Lower lobe of right lung (tissue), 2 donors: Measurements from ENCODE around the gene GRIK2. TPM values are rescaled to one million over a fixed set of nuclear protein-coding genes. Genes with fewer than 3 reads are reported as not detected.

ENCODE experiments used
- ATAC-seq, 2 donors: fragments of 200-7000 bp; cut with Tn5 transposase; one replicate each; pipeline ENCODE4 v1.9.1; 2020 to 2022; ENCODE audit warnings: mild to moderate bottlenecking in 2 of 2, moderate library complexity in 2 of 2
- DNase-seq: peaks from one replicate; pipeline ENCODE4 v3.0.0-alpha.2; 2020
- H3K27ac ChIP-seq: fragments of 200-600 bp; one replicate; pipeline ENCODE4 v1.8.0; 2022
- H3K27me3 ChIP-seq: fragments of 200-600 bp; one replicate; pipeline ENCODE4 v1.8.0; 2022; ENCODE audit warnings: low read depth
- H3K36me3 ChIP-seq: fragments of 200-600 bp; one replicate; pipeline ENCODE4 v1.8.0; 2022; ENCODE audit warnings: mild to moderate bottlenecking
- H3K4me1 ChIP-seq: fragments of 200-600 bp; one replicate; pipeline ENCODE4 v1.8.0; 2022
- H3K4me3 ChIP-seq: fragments of 200-600 bp; one replicate; pipeline ENCODE4 v1.8.0; 2022; ENCODE audit warnings: mild to moderate bottlenecking
- H3K9me3 ChIP-seq: fragments of 200-600 bp; one replicate; pipeline ENCODE4 v1.8.0; 2022
- intact Hi-C: fragments of 100-400 bp; cut with DNase I; formaldehyde crosslinking; loops from one replicate; pipeline ENCODE4 v1.11.0; 2022
- total RNA-seq: library from RNA; stranded (reverse); fragmentation: NEBNext Ultra II Directional; extraction: Animal tissue kit (Norgen Biotek cat#: 25700); gene quantifications from one replicate; pipeline ENCODE4 v1.2.1, GENCODE V29; 2021
- TF ChIP-seq, protein P1 (sequence below): fragments of 200-600 bp; IDR thresholded peaks from one replicate; pipeline ENCODE4 v1.8.0; 2022; ENCODE audit warnings: antibody characterized with exemption, mild to moderate bottlenecking
- donor health status: DM: no; HTN: yes; CAD: no; lungs with severe emphysema.

Gene GRIK2
- total RNA-seq, 1 donor from 2014 or later, result 0.62 TPM

DNA sequence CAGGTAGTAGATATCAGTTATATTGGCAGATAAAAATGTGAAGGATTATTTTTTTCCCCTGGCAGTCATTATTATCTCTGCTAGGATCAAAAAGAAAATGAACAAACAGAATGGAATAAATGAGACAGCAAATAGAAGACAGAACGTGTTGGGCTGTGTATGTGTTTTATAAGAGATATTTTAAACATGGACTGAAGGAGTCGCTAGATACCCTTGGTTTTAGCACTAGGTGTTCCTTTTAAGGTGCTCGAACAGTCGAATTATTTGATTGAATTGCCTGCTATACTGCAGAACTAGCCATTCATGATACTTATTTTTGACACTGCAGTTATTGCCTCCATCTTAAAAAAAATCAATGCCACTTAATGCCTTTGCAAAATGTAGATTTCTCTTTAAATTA lies 3.7 kb downstream of the GRIK2 start:
- H3K27me3 ChIP-seq, result peaks cover 66% of the 10 kb centered on the region
- intact Hi-C loops, result no loop called here
- no peaks in the 10 kb centered on the region for H3K9me3 ChIP-seq

DNA sequence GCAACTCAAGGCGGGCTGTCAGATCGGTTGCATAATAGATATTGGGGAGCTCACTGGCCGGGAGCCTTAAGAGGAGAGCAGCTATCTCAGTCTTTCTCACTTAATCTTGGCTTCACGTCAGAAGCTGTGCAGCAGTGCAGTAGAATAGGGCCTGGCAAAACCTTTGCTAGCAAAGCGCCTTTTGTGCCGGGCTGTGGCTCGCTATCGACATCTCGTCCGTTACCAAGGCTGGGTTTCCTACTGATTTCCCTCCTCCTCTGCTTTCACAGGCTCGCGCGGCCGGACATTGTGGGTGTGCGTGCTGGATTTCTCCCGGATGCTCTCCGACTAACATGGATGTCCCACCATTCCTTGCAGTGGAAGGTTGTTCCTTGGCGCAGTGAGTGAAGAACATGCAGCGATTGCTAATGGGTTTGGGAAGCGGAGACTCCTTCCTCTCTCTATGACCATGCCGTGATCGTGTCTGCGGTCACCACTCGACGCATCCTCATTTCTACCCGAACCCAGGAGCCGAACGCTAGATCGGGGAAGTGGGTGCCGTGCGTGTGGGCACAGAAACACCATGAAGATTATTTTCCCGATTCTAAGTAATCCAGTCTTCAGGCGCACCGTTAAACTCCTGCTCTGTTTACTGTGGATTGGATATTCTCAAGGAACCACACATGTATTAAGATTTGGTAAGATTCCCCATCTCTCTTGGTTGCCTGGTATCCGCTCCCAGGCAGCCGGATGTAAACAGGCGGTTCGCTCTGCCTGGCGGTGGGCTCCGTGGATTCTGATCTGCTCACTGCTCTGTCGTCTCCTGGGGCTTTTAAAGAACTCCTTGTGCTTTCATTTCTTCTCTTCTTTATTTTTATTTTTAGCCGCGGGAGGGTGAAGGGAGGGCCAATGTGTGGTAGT lies 5.5 kb downstream of the GRIK2 start:
- no peak for ATAC-seq
- TF ChIP-seq, protein P1, sequence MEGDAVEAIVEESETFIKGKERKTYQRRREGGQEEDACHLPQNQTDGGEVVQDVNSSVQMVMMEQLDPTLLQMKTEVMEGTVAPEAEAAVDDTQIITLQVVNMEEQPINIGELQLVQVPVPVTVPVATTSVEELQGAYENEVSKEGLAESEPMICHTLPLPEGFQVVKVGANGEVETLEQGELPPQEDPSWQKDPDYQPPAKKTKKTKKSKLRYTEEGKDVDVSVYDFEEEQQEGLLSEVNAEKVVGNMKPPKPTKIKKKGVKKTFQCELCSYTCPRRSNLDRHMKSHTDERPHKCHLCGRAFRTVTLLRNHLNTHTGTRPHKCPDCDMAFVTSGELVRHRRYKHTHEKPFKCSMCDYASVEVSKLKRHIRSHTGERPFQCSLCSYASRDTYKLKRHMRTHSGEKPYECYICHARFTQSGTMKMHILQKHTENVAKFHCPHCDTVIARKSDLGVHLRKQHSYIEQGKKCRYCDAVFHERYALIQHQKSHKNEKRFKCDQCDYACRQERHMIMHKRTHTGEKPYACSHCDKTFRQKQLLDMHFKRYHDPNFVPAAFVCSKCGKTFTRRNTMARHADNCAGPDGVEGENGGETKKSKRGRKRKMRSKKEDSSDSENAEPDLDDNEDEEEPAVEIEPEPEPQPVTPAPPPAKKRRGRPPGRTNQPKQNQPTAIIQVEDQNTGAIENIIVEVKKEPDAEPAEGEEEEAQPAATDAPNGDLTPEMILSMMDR, result no peak
- Histone ChIP-seq H3K27ac (no peak overlapping the region), H3K9me3 (no peaks in the 10 kb centered on the region), H3K36me3 (no peaks in the 10 kb centered on the region), H3K4me3 (no peak overlapping the region), H3K4me1 (no peaks in the 10 kb centered on the region), H3K27me3 (peaks cover 64% of the 10 kb centered on the region)
- intact Hi-C loops, result no loop called here
- no peak for DNase-seq

More for the DNA sequence above, 3.7 kb downstream of the GRIK2 start:
- Histone ChIP-seq H3K36me3 (no peaks in the 10 kb centered on the region), H3K4me1 (no peaks in the 10 kb centered on the region), H3K4me3 (no peak overlapping the region), H3K27ac (no peak overlapping the region)
- ATAC-seq, result no peak
- no peak for DNase-seq
- TF ChIP-seq, protein P1, result no peak

DNA sequence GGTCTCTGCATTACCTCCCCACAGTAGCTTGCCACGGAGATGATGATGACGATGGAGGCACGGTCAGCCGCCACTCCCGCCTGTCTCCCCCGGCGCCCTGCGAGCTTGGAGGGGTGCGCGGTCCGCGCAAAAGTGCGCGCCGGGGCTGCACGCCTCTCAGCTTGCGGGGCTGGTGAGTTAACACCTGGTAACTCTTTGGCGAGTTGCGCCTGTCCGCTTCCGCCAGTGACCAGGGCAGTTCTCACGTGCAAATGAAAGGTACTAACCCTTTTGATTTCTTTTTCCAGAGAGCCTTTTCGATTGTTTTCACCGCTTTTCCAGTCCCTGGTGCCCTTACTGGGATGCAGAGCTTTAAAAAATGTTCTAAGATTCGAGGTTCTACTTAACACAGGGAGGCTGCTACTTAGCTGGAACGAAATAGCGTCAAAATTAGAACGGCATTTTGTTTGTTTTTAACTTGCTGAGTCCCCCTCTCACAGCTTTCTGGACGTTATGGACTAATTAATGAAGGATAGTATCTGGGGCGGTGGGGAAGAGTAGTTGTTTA lies 6.2 kb downstream of the GRIK2 start:
- DNase-seq, result no peak
- intact Hi-C loops, result no loop called here
- H3K27ac ChIP-seq, result no peak overlapping the region
- no peaks in the 10 kb centered on the region for H3K36me3 ChIP-seq
- no peak for ATAC-seq
- H3K9me3 ChIP-seq, result no peaks in the 10 kb centered on the region
- H3K4me3 ChIP-seq, result no peak overlapping the region
- peaks cover 57% of the 10 kb centered on the region for H3K27me3 ChIP-seq
- TF ChIP-seq, protein P1, result no peak
- H3K4me1 ChIP-seq, result no peaks in the 10 kb centered on the region

DNA sequence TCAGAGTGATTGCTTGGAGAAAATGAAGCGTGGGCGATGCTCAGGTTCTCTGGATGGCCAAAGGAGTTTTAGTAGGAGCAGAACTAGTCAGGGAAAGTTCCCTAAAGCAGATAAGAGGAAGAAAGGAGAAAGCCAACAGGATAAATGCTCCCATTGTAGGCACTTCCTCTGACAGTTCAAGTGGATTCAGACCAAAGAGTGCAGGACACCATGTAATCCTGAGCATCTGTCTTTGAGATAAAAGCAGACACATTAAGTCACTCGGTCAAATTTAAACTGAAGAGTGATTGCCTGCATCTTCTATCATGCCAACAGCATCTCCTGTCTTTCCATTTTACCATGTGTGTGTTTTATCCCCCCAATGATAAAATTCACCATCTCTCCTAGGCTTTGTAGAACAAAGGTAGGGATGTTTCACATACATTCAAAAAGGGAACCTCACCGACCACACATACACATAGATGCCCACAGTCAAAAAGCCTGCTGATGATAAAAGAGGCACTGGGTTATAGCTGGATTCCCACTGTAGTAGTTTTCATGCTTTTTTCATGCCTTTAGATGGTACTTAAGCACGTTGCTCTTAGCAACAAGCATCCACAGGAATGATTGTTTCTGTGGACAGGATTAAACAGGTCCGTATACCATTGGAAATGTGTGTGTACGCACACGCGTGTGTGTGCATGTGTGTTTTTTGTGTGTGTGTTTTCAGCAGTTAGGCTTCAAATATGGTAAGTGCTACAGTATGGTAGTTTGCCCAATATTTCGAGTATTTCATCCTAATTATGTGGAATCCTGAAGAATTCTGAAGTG lies 7.0 kb downstream of the GRIK2 start:
- ATAC-seq (no peak), DNase-seq (no peak)
- Histone ChIP-seq H3K4me3 (no peak overlapping the region), H3K4me1 (no peaks in the 10 kb centered on the region), H3K36me3 (no peaks in the 10 kb centered on the region), H3K27me3 (peaks cover 52% of the 10 kb centered on the region), H3K27ac (no peak overlapping the region), H3K9me3 (no peaks in the 10 kb centered on the region)
- TF ChIP-seq, protein P1, result no peak
- intact Hi-C loops, result no loop called here

DNA sequence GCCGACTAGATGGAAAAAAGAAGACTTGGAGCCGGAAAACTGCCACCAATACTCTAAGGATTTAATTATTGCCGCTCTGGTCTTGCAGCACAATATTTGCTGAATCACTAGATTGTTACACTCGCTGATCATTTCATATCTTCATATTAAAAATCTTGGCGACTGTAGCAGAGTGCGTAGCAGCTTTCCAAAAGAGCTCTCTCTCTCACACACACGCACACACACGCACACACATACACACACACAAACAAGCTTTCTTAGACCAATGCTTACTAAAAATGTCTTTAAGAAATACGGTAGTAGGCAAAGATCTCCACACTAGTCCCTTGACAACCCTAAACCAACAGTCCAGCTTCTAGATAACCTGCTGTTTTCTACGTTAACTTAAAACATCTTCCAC lies 7.7 kb downstream of the GRIK2 start:
- no peak overlapping the region for H3K27ac ChIP-seq
- DNase-seq (no peak), ATAC-seq (no peak)
- H3K9me3 ChIP-seq, result no peaks in the 10 kb centered on the region
- H3K4me1 ChIP-seq, result no peaks in the 10 kb centered on the region
- intact Hi-C loops, result no loop called here
- TF ChIP-seq, protein P1, result no peak
- H3K4me3 ChIP-seq, result no peak overlapping the region
- no peaks in the 10 kb centered on the region for H3K36me3 ChIP-seq
- peaks cover 52% of the 10 kb centered on the region for H3K27me3 ChIP-seq
